PC-3 (cell line): ENCODE data around the gene ZBTB22. TPM values are rescaled to one million over a fixed set of nuclear protein-coding genes. Genes with fewer than 3 reads are reported as not detected.
A peak's percentile ranks its signal among the peaks of the same experiment; 100 is the strongest.

Source experiments
- ATAC-seq: fragments of 200-7000 bp; cut with Tn5 transposase; 2 replicates; pipeline ENCODE4 v1.9.1; 2020; ENCODE audit warnings: mild to moderate bottlenecking, moderate library complexity
- BruUV-seq: library from RNA; stranded (reverse); fragments of 400-500 nt; replicated peaks from 2 replicates; lab custom pipeline; 2021; lab: Mats Ljungman, UMichigan
- CTCF ChIA-PET: fragments of 300-600 bp; sonication (Branson Sonifier 250); formaldehyde crosslinking; loops from one replicate; lab custom pipeline; 2022; ENCODE audit warnings: antibody characterized with exemption; lab: Charles Lee
- POLR2A ChIA-PET: fragments of 300-600 bp; sonication (Branson Sonifier 250); formaldehyde crosslinking; loops from one replicate; lab custom pipeline; 2022; ENCODE audit warnings: antibody characterized with exemption; ENCODE audit not compliant: unreplicated experiment; lab: Charles Lee
- DNase-seq: peaks from one replicate; pipeline ENCODE4 v3.0.0-alpha.2; 2015
- H2AFZ ChIP-seq: fragments of 300-600 bp; sonication (generic); 2 replicates; pipeline ENCODE4 v1.6.0; 2016; ENCODE audit warnings: antibody characterized with exemption, low read length
- H3F3A ChIP-seq: fragments of 300-600 bp; sonication (generic); one replicate; pipeline ENCODE4 v1.6.0; 2017; ENCODE audit warnings: antibody characterized with exemption, low read length, control low read depth, mild to moderate bottlenecking; ENCODE audit not compliant: unreplicated experiment
- H3K27ac ChIP-seq: fragments of 300-600 bp; sonication (generic); 2 replicates; pipeline ENCODE4 v1.5.1; 2016; ENCODE audit warnings: mild to moderate bottlenecking, low read length
- H3K27me3 ChIP-seq: fragments of 300-600 bp; sonication (generic); 2 replicates; pipeline ENCODE4 v1.6.1; 2016; ENCODE audit warnings: low read length, mixed read lengths
- H3K36me3 ChIP-seq: fragments of 300-600 bp; sonication (generic); 2 replicates; pipeline ENCODE4 v1.6.1; 2016; ENCODE audit warnings: low read depth, mixed run types, low read length, mixed read lengths
- H3K4me1 ChIP-seq: fragments of 300-600 bp; sonication (generic); 2 replicates; pipeline ENCODE4 v1.5.1; 2016; ENCODE audit warnings: low read length; ENCODE audit not compliant: insufficient read depth
- H3K4me2 ChIP-seq: fragments of 300-600 bp; sonication (generic); 2 replicates; pipeline ENCODE4 v1.6.0; 2016; ENCODE audit warnings: low read length
- H3K4me3 ChIP-seq: fragments of 300-600 bp; sonication (generic); 2 replicates; pipeline ENCODE4 v1.5.1; 2016; ENCODE audit warnings: mild to moderate bottlenecking, low read length, mixed read lengths
- H3K79me2 ChIP-seq: fragments of 300-600 bp; sonication (generic); 2 replicates; pipeline ENCODE4 v1.6.1; 2017; ENCODE audit warnings: low read length, mixed read lengths
- H3K9ac ChIP-seq: fragments of 300-600 bp; sonication (generic); 2 replicates; pipeline ENCODE4 v1.6.0; 2016; ENCODE audit warnings: mild to moderate bottlenecking, low read length
- H3K9me2 ChIP-seq: fragments of 300-600 bp; sonication (generic); replicated peaks from 2 replicates; pipeline ENCODE4 v1.6.1; 2016; ENCODE audit warnings: mixed run types, low read length, mixed read lengths
- H3K9me3 ChIP-seq: fragments of 300-600 bp; sonication (generic); 2 replicates; pipeline ENCODE4 v1.6.1; 2016; ENCODE audit warnings: low read length, mixed read lengths
- H4K20me1 ChIP-seq: fragments of 300-600 bp; sonication (generic); 2 replicates; pipeline ENCODE4 v1.6.1; 2016; ENCODE audit warnings: low read length, mixed read lengths
- EZH2 ChIP-seq: fragments of 300-600 bp; sonication (generic); IDR thresholded peaks from one replicate; pipeline ENCODE4 v1.6.1; 2017; ENCODE audit warnings: antibody characterized with exemption, mild to moderate bottlenecking, low read length; ENCODE audit not compliant: unreplicated experiment
- EZH2phosphoT487 ChIP-seq: fragments of 300-600 bp; sonication (generic); IDR thresholded peaks from 2 replicates; pipeline ENCODE4 v1.6.1; 2018; ENCODE audit warnings: mild to moderate bottlenecking, antibody characterized with exemption, low read length, borderline replicate concordance
- intact Hi-C: fragments of 100-400 bp; cut with micrococcal nuclease; formaldehyde crosslinking; loops from 2 replicates; pipeline ENCODE4 v1.9.0; 2023
- total RNA-seq: library from RNA; depleted of rRNA; stranded (reverse); fragments of >200 nt; gene quantifications from 2 replicates; pipeline ENCODE4 v1.2.3, GENCODE V29; 2014
- TF ChIP-seq, protein P1 (sequence below): fragments of 300-600 bp; sonication (generic); conservative IDR thresholded peaks from 2 replicates; pipeline ENCODE4 v1.5.1; 2017; ENCODE audit warnings: antibody characterized with exemption, low read depth, mild to moderate bottlenecking, low read length

Gene ZBTB22
- total RNA-seq, 1 experiment from 2014 or later, result 18.8 TPM

- ATAC-seq (peak; percentile 16), DNase-seq (peak; percentile 72)
- BruUV-seq, result TSS peak; percentile 2
- H4K20me1 ChIP-seq, result no peaks in the 10 kb centered on the region
- TF ChIP-seq EZH2, result no peak
- TF ChIP-seq, protein P1, sequence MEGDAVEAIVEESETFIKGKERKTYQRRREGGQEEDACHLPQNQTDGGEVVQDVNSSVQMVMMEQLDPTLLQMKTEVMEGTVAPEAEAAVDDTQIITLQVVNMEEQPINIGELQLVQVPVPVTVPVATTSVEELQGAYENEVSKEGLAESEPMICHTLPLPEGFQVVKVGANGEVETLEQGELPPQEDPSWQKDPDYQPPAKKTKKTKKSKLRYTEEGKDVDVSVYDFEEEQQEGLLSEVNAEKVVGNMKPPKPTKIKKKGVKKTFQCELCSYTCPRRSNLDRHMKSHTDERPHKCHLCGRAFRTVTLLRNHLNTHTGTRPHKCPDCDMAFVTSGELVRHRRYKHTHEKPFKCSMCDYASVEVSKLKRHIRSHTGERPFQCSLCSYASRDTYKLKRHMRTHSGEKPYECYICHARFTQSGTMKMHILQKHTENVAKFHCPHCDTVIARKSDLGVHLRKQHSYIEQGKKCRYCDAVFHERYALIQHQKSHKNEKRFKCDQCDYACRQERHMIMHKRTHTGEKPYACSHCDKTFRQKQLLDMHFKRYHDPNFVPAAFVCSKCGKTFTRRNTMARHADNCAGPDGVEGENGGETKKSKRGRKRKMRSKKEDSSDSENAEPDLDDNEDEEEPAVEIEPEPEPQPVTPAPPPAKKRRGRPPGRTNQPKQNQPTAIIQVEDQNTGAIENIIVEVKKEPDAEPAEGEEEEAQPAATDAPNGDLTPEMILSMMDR, result no peak
- no peak for TF ChIP-seq EZH2phosphoT487
- H3K4me2 ChIP-seq, result peak overlapping the region; percentile 100
- intact Hi-C loops, result loop anchor here (5.0 kb wide), 1 partner anchor 110 kb away; no protein-coding TSS in a partner anchor
- POLR2A ChIA-PET, result interaction anchor here (0.6 kb wide), 3 partner anchors 382 to 1208 kb away, joined by 3 to 4 read pairs (median 4); no protein-coding TSS in a partner anchor
- peaks cover 1% of the 10 kb centered on the region; the same call in 1 of the 2 replicates for H3K36me3 ChIP-seq
- H3K4me3 ChIP-seq, result peak overlapping the region; percentile 78
- no peaks in the 10 kb centered on the region for H3K9me2 ChIP-seq
- H3F3A ChIP-seq, result peaks cover 3% of the 10 kb centered on the region
- no peaks in the 10 kb centered on the region for H3K9me3 ChIP-seq
- peak overlapping the region; percentile 92 for H3K27ac ChIP-seq
- peak overlapping the region; percentile 80 for H3K9ac ChIP-seq
- H3K27me3 ChIP-seq, result no peaks in the 10 kb centered on the region
- peaks cover 15% of the 10 kb centered on the region for H3K4me1 ChIP-seq
- peaks cover 20% of the 10 kb centered on the region for H3K79me2 ChIP-seq
- CTCF ChIA-PET, result no interaction called here
- peak overlapping the region; percentile 88 for H2AFZ ChIP-seq
Observed at GRCh38 chr6:33297406-33297955, 20.1 kb downstream of the ZBTB22 start.

DNA sequence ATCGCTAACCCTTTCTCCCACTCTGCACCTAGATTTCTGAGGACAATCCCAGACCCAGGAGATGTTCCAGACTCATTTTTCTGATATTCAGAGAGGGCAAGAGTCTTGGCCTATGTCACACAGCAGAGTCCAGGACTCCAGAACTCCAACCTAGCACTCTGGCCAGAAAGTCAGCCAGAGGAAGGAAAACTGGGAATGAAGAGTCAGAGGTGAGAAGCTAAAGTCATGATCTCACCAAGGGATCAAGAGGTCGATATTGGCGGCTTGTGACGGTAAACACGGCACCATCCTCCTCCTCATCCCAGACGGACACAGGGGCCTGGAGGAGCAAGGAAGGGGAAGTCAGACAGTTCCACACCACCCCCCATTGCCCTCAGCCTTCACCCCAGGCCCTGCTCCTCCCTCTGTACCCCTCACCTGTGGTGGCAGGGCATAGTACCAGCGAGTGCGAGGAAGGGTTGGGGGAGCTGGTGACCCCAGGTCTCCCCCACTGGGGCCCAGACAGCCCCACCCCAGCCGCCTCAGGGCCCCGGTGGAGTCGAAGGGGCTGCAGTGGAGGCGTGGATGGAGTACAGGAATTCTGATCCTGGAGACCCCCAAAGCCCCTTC lies 20.6 kb downstream of the ZBTB22 start:
- DNase-seq, result no peak
- no TSS peak for BruUV-seq

More for the DNA sequence above, 20.6 kb downstream of the ZBTB22 start:
- Histone ChIP-seq H3K9ac (peak overlapping the region; percentile 80), H3K4me2 (peak overlapping the region; percentile 100), H2AFZ (peak overlapping the region; percentile 88; the same call in 1 of the 2 replicates), H3K27me3 (no peaks in the 10 kb centered on the region), H3K79me2 (peaks cover 21% of the 10 kb centered on the region), H3K36me3 (peaks cover 6% of the 10 kb centered on the region; the same call in 1 of the 2 replicates), H3K9me2 (no peaks in the 10 kb centered on the region), H3K4me1 (peaks cover 15% of the 10 kb centered on the region), H3K27ac (peak overlapping the region; percentile 92), H4K20me1 (no peaks in the 10 kb centered on the region), H3F3A (peaks cover 3% of the 10 kb centered on the region), H3K9me3 (no peaks in the 10 kb centered on the region), H3K4me3 (peak overlapping the region; percentile 78)
- TF ChIP-seq EZH2 (no peak), EZH2phosphoT487 (no peak)
- TF ChIP-seq, protein P1, result no peak
- no peak for ATAC-seq
- ChIA-PET CTCF (no interaction called here), POLR2A (interaction anchor here (0.6 kb wide), 1 partner anchor 1207 kb away, joined by 3 read pairs; no protein-coding TSS in a partner anchor)
- intact Hi-C loops, result loop anchor here (5.0 kb wide), 1 partner anchor 110 kb away; no protein-coding TSS in a partner anchor
